IPS-NIHi7 (cell line): ENCODE data around the gene SERPINB6.
A peak's percentile ranks its signal among the peaks of the same experiment; 100 is the strongest.
"Not testable (repeated sequence)": the region's sequence is repeated elsewhere in the genome, so short reads cannot be mapped to it uniquely, and the experiment has no call there.

Source experiments
- DNase-seq: peaks from one replicate; pipeline ENCODE4 v3.0.0; 2012; ENCODE audit warnings: mixed read lengths; ENCODE audit errors: extremely low spot score

Gene SERPINB6

GRCh38 chr6:2939315-2940009 lies 31.9 kb downstream of the SERPINB6 start:
- DNase-seq, result no peak

GRCh38 chr6:2938632-2939083 lies 32.7 kb downstream of the SERPINB6 start:
- DNase-seq, result no peak

GRCh38 chr6:2938004-2938631 lies 33.2 kb downstream of the SERPINB6 start:
- DNase-seq, result no peak

- no peak for DNase-seq
Observed at GRCh38 chr6:2937627-2938003, 33.8 kb downstream of the SERPINB6 start.

- no peak for DNase-seq
Observed at GRCh38 chr6:2935566-2936291, 35.6 kb downstream of the SERPINB6 start.

- DNase-seq, result no peak
Observed at GRCh38 chr6:2934057-2934456, 37.3 kb downstream of the SERPINB6 start.

- not testable (repeated sequence) for DNase-seq
Observed at GRCh38 chr6:2932911-2933310, 38.5 kb downstream of the SERPINB6 start.

GRCh38 chr6:2931970-2932748 lies 39.2 kb downstream of the SERPINB6 start:
- DNase-seq, result peak; percentile 91

GRCh38 chr6:2931055-2931454 lies 40.3 kb downstream of the SERPINB6 start:
- no peak for DNase-seq

GRCh38 chr6:2927931-2928330 lies 43.4 kb downstream of the SERPINB6 start:
- not testable (repeated sequence) for DNase-seq

GRCh38 chr6:2925842-2926747 lies 45.3 kb downstream of the SERPINB6 start:
- not testable (repeated sequence) for DNase-seq

- DNase-seq, result no peak
Observed at GRCh38 chr6:2921520-2922115, 49.7 kb downstream of the SERPINB6 start.

GRCh38 chr6:2920671-2921112 lies 50.7 kb downstream of the SERPINB6 start:
- DNase-seq, result peak; percentile 42

GRCh38 chr6:2919886-2920285 lies 51.5 kb downstream of the SERPINB6 start:
- no peak for DNase-seq

GRCh38 chr6:2919401-2919800 lies 52.0 kb downstream of the SERPINB6 start:
- no peak for DNase-seq

GRCh38 chr6:2918936-2919335 lies 52.4 kb downstream of the SERPINB6 start:
- no peak for DNase-seq

GRCh38 chr6:2917801-2918445 lies 53.4 kb downstream of the SERPINB6 start:
- DNase-seq, result no peak

- no peak for DNase-seq
Observed at GRCh38 chr6:2917065-2917464, 54.3 kb downstream of the SERPINB6 start.

- no peak for DNase-seq
Observed at GRCh38 chr6:2916158-2916925, 55.0 kb downstream of the SERPINB6 start.
